Prostate gland (tissue), 2 donors: ENCODE measurements around the gene S100A2. TPM values are rescaled to one million over a fixed set of nuclear protein-coding genes. Genes with fewer than 3 reads are reported as not detected.

ENCODE experiments used
- DNase-seq: peaks from one replicate; pipeline ENCODE4 v3.0.0-alpha.2; 2019; ENCODE audit warnings: low spot score
- H3K27ac ChIP-seq, 2 donors: fragments of 200-600 bp; sonication (generic); 2 replicates each; pipeline ENCODE4 v1.5.1; 2017 to 2019
- H3K27me3 ChIP-seq: fragments of 200-600 bp; sonication (generic); replicated peaks from 2 replicates; pipeline ENCODE4 v1.5.1; 2019; ENCODE audit not compliant: insufficient read depth
- H3K36me3 ChIP-seq, 2 donors: fragments of 200-600 bp; sonication (generic); 1 replicate in 1 of 2; 2 replicates in 1 of 2; pipeline versions ENCODE4 v1.5.1 to v1.8.1; 2017 to 2019
- H3K4me1 ChIP-seq: fragments of 200-600 bp; sonication (generic); replicated peaks from 2 replicates; pipeline ENCODE4 v1.5.1; 2019
- H3K4me3 ChIP-seq, 2 donors: fragments of 200-600 bp; sonication (generic); 2 replicates each; pipeline ENCODE4 v1.5.1; 2017 to 2019
- H3K9me3 ChIP-seq: fragments of 200-600 bp; sonication (generic); 2 replicates; pipeline ENCODE4 v1.5.1; 2017
- CTCF ChIP-seq, 4 experiments: fragments of 200-600 bp in 2 of 4; fragments of 450-650 bp in 2 of 4; sonication (generic) in 2 of 4; IDR thresholded peaks; 1 replicate in 3 of 4; 2 replicates in 1 of 4; pipeline ENCODE4 v1.5.1; 2016 to 2019; ENCODE audit warnings: antibody characterized with exemption in 4 of 4, mild to moderate bottlenecking in 2 of 4, moderate library complexity in 2 of 4
- POLR2A ChIP-seq: fragments of 450-650 bp; IDR thresholded peaks from one replicate; pipeline ENCODE4 v1.6.1; 2016; ENCODE audit warnings: antibody characterized with exemption, mild to moderate bottlenecking
- POLR2AphosphoS5 ChIP-seq: sonication (generic); formaldehyde crosslinking; IDR thresholded peaks from one replicate; pipeline ENCODE4 v1.6.1; 2017; ENCODE audit warnings: antibody characterized with exemption
- WGBS: methylation state at CpG from one replicate; pipeline ENCODE4 v1.1.5; 2018; 5-methylcytosine and 5-hydroxymethylcytosine counted together
- intact Hi-C: fragments of 100-400 bp; cut with DNase I; formaldehyde crosslinking; loops from one replicate; pipeline ENCODE4 v1.14.2; 2022
- total RNA-seq, 2 donors: library from RNA; depleted of rRNA; stranded (reverse); fragments of >200 nt; gene quantifications; one replicate each; pipeline ENCODE4 v1.1.0, GENCODE V29; 2016

S100A2 gene
- total RNA-seq = 10 to 100 TPM; 14.1 to 22.6 TPM

- no peaks in the 10 kb centered on the region for H3K9me3 ChIP-seq
- no peaks in the 10 kb centered on the region for H3K27me3 ChIP-seq
- peak; percentile 46 for DNase-seq
- peaks cover 3% of the 10 kb centered on the region for H3K4me1 ChIP-seq
- no peaks in the 10 kb centered on the region for H3K36me3 ChIP-seq
- WGBS = 28% methylated on average over 8 of the region's 8 CpGs
- TF ChIP-seq CTCF (IDR thresholded peaks at IDR 0.05) (peak in 1 of 4 experiments; percentile 15), POLR2A (no peak)
- H3K4me3 ChIP-seq = no peak within 1 kb of the TSS
- intact Hi-C loops = loop anchor here (5.0 kb wide), 1 partner anchor 213 kb away; no protein-coding TSS in a partner anchor
- peak within 1 kb of the TSS; percentile 86 for H3K27ac ChIP-seq
Observed at GRCh38 chr1:153565529-153566374, at the start of gene S100A2. TSS of gene S100A2 (minus strand) at chr1:153565844. CDS start at chr1:153563877, 1,967 bp downstream.

- no peak overlapping the region for H3K27ac ChIP-seq
- no peaks in the 10 kb centered on the region for H3K27me3 ChIP-seq
- H3K4me1 ChIP-seq = no peaks in the 10 kb centered on the region
- no peaks in the 10 kb centered on the region for H3K36me3 ChIP-seq
- TF ChIP-seq POLR2A (no peak), POLR2AphosphoS5 (no peak), CTCF (IDR thresholded peaks at IDR 0.05) (no peak)
- no peaks in the 10 kb centered on the region for H3K9me3 ChIP-seq
- no peak overlapping the region for H3K4me3 ChIP-seq
- WGBS = 56% methylated on average over 2 of the region's 2 CpGs
- intact Hi-C loops = no loop called here
- DNase-seq = no peak
Observed at GRCh38 chr1:153615406-153615805, 49.8 kb upstream of the S100A2 start.

GRCh38 chr1:153614906-153615305 lies 49.3 kb upstream of the S100A2 start:
- no peaks in the 10 kb centered on the region for H3K9me3 ChIP-seq
- no peaks in the 10 kb centered on the region for H3K4me1 ChIP-seq
- TF ChIP-seq POLR2A (no peak), CTCF (IDR thresholded peaks at IDR 0.05) (no peak), POLR2AphosphoS5 (no peak)
- H3K4me3 ChIP-seq = no peak overlapping the region
- H3K36me3 ChIP-seq = no peaks in the 10 kb centered on the region
- H3K27ac ChIP-seq = no peak overlapping the region
- DNase-seq = no peak
- 81% methylated on average over 7 of the region's 7 CpGs for WGBS
- H3K27me3 ChIP-seq = no peaks in the 10 kb centered on the region
- intact Hi-C loops = no loop called here

GRCh38 chr1:153614189-153614900 lies 48.7 kb upstream of the S100A2 start:
- intact Hi-C loops = no loop called here
- Histone ChIP-seq H3K27me3 (no peaks in the 10 kb centered on the region), H3K27ac (no peak overlapping the region), H3K4me3 (no peak overlapping the region), H3K4me1 (no peaks in the 10 kb centered on the region), H3K36me3 (no peaks in the 10 kb centered on the region), H3K9me3 (no peaks in the 10 kb centered on the region)
- DNase-seq = no peak
- TF ChIP-seq POLR2A = no peak
- TF ChIP-seq POLR2AphosphoS5 = no peak
- no peak for TF ChIP-seq CTCF (IDR thresholded peaks at IDR 0.05)
- 72% methylated on average over 2 of the region's 2 CpGs for WGBS
